22Rv1 (cell line): Measurements from ENCODE around the gene SPATA1.

Experiments used
- ZFX ChIP-seq: fragments of 450-650 bp; IDR thresholded peaks from 2 replicates; pipeline ENCODE4 v1.6.1; 2017; ENCODE audit warnings: antibody characterized with exemption, borderline replicate concordance
- TF ChIP-seq, protein P1 (sequence below): fragments of 450-650 bp; IDR thresholded peaks from 2 replicates; pipeline ENCODE4 v1.5.1; 2017; ENCODE audit warnings: mild to moderate bottlenecking

DNA sequence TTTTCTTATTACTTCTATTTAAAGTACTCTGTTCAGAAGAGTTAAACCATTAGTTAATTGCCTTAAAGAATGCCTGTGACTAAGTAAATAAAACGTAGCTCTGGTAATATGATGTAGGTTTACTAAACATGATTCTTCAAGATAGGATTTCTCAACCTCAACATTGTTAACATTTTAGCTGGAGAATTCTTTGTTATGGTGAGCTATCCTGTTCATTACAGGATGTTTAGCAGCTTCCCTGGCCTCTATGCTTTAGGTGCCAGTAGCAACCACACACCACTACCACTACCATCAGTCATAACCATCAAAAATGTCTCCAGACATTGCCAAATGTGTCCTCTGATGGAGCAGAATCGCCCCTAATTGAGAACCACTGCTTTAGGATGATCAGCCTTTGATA is 16.4 kb upstream of the SPATA1 start:
- TF ChIP-seq, protein P1, sequence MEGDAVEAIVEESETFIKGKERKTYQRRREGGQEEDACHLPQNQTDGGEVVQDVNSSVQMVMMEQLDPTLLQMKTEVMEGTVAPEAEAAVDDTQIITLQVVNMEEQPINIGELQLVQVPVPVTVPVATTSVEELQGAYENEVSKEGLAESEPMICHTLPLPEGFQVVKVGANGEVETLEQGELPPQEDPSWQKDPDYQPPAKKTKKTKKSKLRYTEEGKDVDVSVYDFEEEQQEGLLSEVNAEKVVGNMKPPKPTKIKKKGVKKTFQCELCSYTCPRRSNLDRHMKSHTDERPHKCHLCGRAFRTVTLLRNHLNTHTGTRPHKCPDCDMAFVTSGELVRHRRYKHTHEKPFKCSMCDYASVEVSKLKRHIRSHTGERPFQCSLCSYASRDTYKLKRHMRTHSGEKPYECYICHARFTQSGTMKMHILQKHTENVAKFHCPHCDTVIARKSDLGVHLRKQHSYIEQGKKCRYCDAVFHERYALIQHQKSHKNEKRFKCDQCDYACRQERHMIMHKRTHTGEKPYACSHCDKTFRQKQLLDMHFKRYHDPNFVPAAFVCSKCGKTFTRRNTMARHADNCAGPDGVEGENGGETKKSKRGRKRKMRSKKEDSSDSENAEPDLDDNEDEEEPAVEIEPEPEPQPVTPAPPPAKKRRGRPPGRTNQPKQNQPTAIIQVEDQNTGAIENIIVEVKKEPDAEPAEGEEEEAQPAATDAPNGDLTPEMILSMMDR: no peak
- no peak for TF ChIP-seq ZFX
